DOHH2 (cell line): ENCODE data around the gene PCED1B.

Experiments used
- H3F3A ChIP-seq: fragments of 200-600 bp; sonication (generic), shearing (Covaris generic); 2 replicates; pipeline ENCODE4 v1.6.0; 2016; ENCODE audit warnings: antibody characterized with exemption, mild to moderate bottlenecking; ENCODE audit not compliant: control insufficient read depth, insufficient read depth
- H3K27ac ChIP-seq: fragments of 200-600 bp; sonication (generic); 2 replicates; pipeline ENCODE4 v1.5.1; 2014; ENCODE audit warnings: low read depth, mild to moderate bottlenecking, low read length, moderate library complexity
- H3K27me3 ChIP-seq: fragments of 200-600 bp; sonication (generic); 2 replicates; pipeline ENCODE4 v1.6.1; 2014; ENCODE audit warnings: mild to moderate bottlenecking, low read length, mixed read lengths; ENCODE audit not compliant: control insufficient read depth
- H3K36me3 ChIP-seq: fragments of 200-600 bp; sonication (generic); 2 replicates; pipeline ENCODE4 v1.6.1; 2014; ENCODE audit warnings: mild to moderate bottlenecking, low read length, moderate library complexity, mixed read lengths; ENCODE audit not compliant: control insufficient read depth
- H3K4me1 ChIP-seq: fragments of 200-600 bp; sonication (generic); 2 replicates; pipeline ENCODE4 v1.6.1; 2014; ENCODE audit warnings: mild to moderate bottlenecking, low read length, mixed read lengths; ENCODE audit not compliant: control insufficient read depth
- H3K4me2 ChIP-seq: fragments of 200-600 bp; sonication (generic); 2 replicates; pipeline ENCODE4 v1.6.0; 2014; ENCODE audit warnings: mild to moderate bottlenecking, low read length, moderate library complexity
- H3K4me3 ChIP-seq: fragments of 200-600 bp; sonication (generic); 2 replicates; pipeline ENCODE4 v1.5.1; 2014; ENCODE audit warnings: mild to moderate bottlenecking, low read length, mixed read lengths
- H3K79me2 ChIP-seq: fragments of 200-600 bp; sonication (generic); 2 replicates; pipeline ENCODE4 v1.6.1; 2014; ENCODE audit warnings: mild to moderate bottlenecking, low read length, mixed read lengths; ENCODE audit not compliant: control insufficient read depth
- H3K9me2 ChIP-seq: fragments of 200-600 bp; sonication (generic); replicated peaks from 2 replicates; pipeline ENCODE4 v1.6.1; 2014; ENCODE audit warnings: mild to moderate bottlenecking, low read length, mixed read lengths; ENCODE audit not compliant: control insufficient read depth
- H3K9me3 ChIP-seq: fragments of 200-600 bp; sonication (generic); 2 replicates; pipeline ENCODE4 v1.6.1; 2014; ENCODE audit warnings: antibody characterized with exemption, low read length, mixed read lengths; ENCODE audit not compliant: control insufficient read depth, insufficient read depth
- H4K20me1 ChIP-seq: fragments of 200-600 bp; sonication (generic); 2 replicates; pipeline ENCODE4 v1.6.0; 2014; ENCODE audit warnings: low read depth, mild to moderate bottlenecking, antibody characterized with exemption, low read length, moderate library complexity; ENCODE audit not compliant: control insufficient read depth, insufficient read depth
- CTCF ChIP-seq: fragments of 200-600 bp; sonication (generic); IDR thresholded peaks from one replicate; pipeline ENCODE4 v1.5.1; 2014; ENCODE audit warnings: antibody characterized with exemption, mild to moderate bottlenecking, low read depth, low read length; ENCODE audit not compliant: poor library complexity, severe bottlenecking
- EZH2phosphoT487 ChIP-seq: fragments of 200-600 bp; sonication (generic); IDR thresholded peaks from 2 replicates; pipeline ENCODE4 v1.6.1; 2017; ENCODE audit warnings: borderline replicate concordance, mild to moderate bottlenecking, antibody characterized with exemption, low read length, moderate library complexity, mixed read lengths

PCED1B gene

GRCh38 chr12:47271800-47272239 is 192.4 kb downstream of the PCED1B start:
- Histone ChIP-seq H3F3A (peaks cover 10% of the 10 kb centered on the region; the same call in 1 of the 2 replicates), H3K4me3 (no peak overlapping the region), H4K20me1 (no peaks in the 10 kb centered on the region), H3K4me2 (no peak overlapping the region), H3K9me3 (peaks cover 18% of the 10 kb centered on the region), H3K4me1 (peaks cover 69% of the 10 kb centered on the region), H3K36me3 (peaks cover 4% of the 10 kb centered on the region), H3K9me2 (no peaks in the 10 kb centered on the region), H3K27ac (no peak overlapping the region), H3K79me2 (no peaks in the 10 kb centered on the region), H3K27me3 (no peaks in the 10 kb centered on the region)
- TF ChIP-seq CTCF: no peak
- no peak for TF ChIP-seq EZH2phosphoT487

GRCh38 chr12:47272412-47273190 is 193.2 kb downstream of the PCED1B start:
- H3K9me2 ChIP-seq: no peaks in the 10 kb centered on the region
- H3K36me3 ChIP-seq: peaks cover 4% of the 10 kb centered on the region
- H3F3A ChIP-seq: peaks cover 10% of the 10 kb centered on the region; the same call in 1 of the 2 replicates
- no peaks in the 10 kb centered on the region for H3K27me3 ChIP-seq
- TF ChIP-seq EZH2phosphoT487: no peak
- TF ChIP-seq CTCF: no peak
- no peak overlapping the region for H3K27ac ChIP-seq
- H3K4me1 ChIP-seq: peaks cover 75% of the 10 kb centered on the region
- no peak overlapping the region for H3K4me2 ChIP-seq
- no peaks in the 10 kb centered on the region for H3K79me2 ChIP-seq
- H3K4me3 ChIP-seq: no peak overlapping the region
- H4K20me1 ChIP-seq: no peaks in the 10 kb centered on the region
- peaks cover 11% of the 10 kb centered on the region for H3K9me3 ChIP-seq

- Histone ChIP-seq H3K27ac (no peak overlapping the region), H3K79me2 (no peaks in the 10 kb centered on the region), H3K4me3 (no peak overlapping the region), H3K9me2 (no peaks in the 10 kb centered on the region), H4K20me1 (no peaks in the 10 kb centered on the region), H3K36me3 (peaks cover 2% of the 10 kb centered on the region), H3K4me1 (peaks cover 71% of the 10 kb centered on the region), H3F3A (peaks cover 10% of the 10 kb centered on the region; the same call in 1 of the 2 replicates), H3K9me3 (peaks cover 5% of the 10 kb centered on the region), H3K4me2 (no peak overlapping the region), H3K27me3 (no peaks in the 10 kb centered on the region)
- TF ChIP-seq CTCF (no peak), EZH2phosphoT487 (no peak)
These were observed 193.8 kb downstream of the PCED1B start for GRCh38 chr12:47273191-47273626.
